CD14-positive monocyte (primary cell): Measurements from ENCODE around the gene PLEKHJ1. TPM values are rescaled to one million over a fixed set of nuclear protein-coding genes. Genes with fewer than 3 reads are reported as not detected.

Source experiments
- DNase-seq, 3 donors: peaks; one replicate each; pipeline ENCODE4 v3.0.0-alpha.2; 2011 to 2022
- H2AFZ ChIP-seq: 2 replicates; pipeline ENCODE4 v1.6.0; 2012; ENCODE audit warnings: mild to moderate bottlenecking, low read depth, low read length, inconsistent platforms; ENCODE audit not compliant: insufficient read depth, poor library complexity, severe bottlenecking
- H3K27ac ChIP-seq, 2 donors: 1 replicate in 1 of 2; 2 replicates in 1 of 2; pipeline ENCODE4 v1.5.1; 2012 to 2013; ENCODE audit warnings: low read length in 2 of 2, control low read depth in 1 of 2, inconsistent platforms in 1 of 2, low read depth in 1 of 2, mild to moderate bottlenecking in 1 of 2
- H3K27me3 ChIP-seq, 2 donors: one replicate each; pipeline versions ENCODE4 v1.6.0 to v1.6.1; 2011 to 2013; ENCODE audit warnings: low read length in 2 of 2; ENCODE audit not compliant: control insufficient read depth in 2 of 2, insufficient read depth in 2 of 2
- H3K36me3 ChIP-seq, 2 donors: replicated peaks in 1 of 2; 1 replicate in 1 of 2; 2 replicates in 1 of 2; pipeline versions ENCODE4 v1.5.1 to v1.6.1; 2012 to 2013; ENCODE audit warnings: low read length in 2 of 2, control low read depth in 1 of 2, inconsistent platforms in 1 of 2, mild to moderate bottlenecking in 1 of 2; ENCODE audit not compliant: insufficient read depth in 2 of 2, control insufficient read depth in 1 of 2
- H3K4me1 ChIP-seq, 2 donors: 1 replicate in 1 of 2; 2 replicates in 1 of 2; pipeline versions ENCODE4 v1.5.1 to v1.6.1; 2012 to 2013; ENCODE audit warnings: low read length in 2 of 2, control low read depth in 1 of 2, inconsistent platforms in 1 of 2, mild to moderate bottlenecking in 1 of 2, moderate library complexity in 1 of 2; ENCODE audit not compliant: insufficient read depth in 2 of 2, control insufficient read depth in 1 of 2
- H3K4me2 ChIP-seq: replicated peaks from 2 replicates; pipeline ENCODE3; 2012; ENCODE audit warnings: low read length, moderate library complexity, mild to moderate bottlenecking; ENCODE audit not compliant: poor library complexity, severe bottlenecking; ENCODE audit errors: extremely low read depth
- H3K4me3 ChIP-seq, 3 experiments: fragments of 200-600 bp in 1 of 3; sonication (generic) in 1 of 3; replicated peaks in 1 of 3; 1 replicate in 2 of 3; 2 replicates in 1 of 3; pipeline ENCODE4 v1.5.1; 2011 to 2013; ENCODE audit warnings: low read length in 3 of 3, mild to moderate bottlenecking in 3 of 3, control low read depth in 2 of 3, low read depth in 2 of 3, inconsistent platforms in 1 of 3, moderate library complexity in 1 of 3
- H3K79me2 ChIP-seq: 2 replicates; pipeline ENCODE4 v1.6.0; 2012; ENCODE audit warnings: mild to moderate bottlenecking, control low read depth, inconsistent platforms, low read length, moderate library complexity; ENCODE audit not compliant: insufficient read depth
- H3K9ac ChIP-seq: 2 replicates; pipeline ENCODE4 v1.6.0; 2017; ENCODE audit warnings: low read length, mild to moderate bottlenecking; ENCODE audit not compliant: insufficient read depth, poor library complexity, severe bottlenecking
- H3K9me3 ChIP-seq, 2 donors: replicated peaks in 1 of 2; 1 replicate in 1 of 2; 2 replicates in 1 of 2; pipeline versions ENCODE4 v1.5.1 to v1.6.1; 2012 to 2013; ENCODE audit warnings: low read length in 2 of 2, control low read depth in 1 of 2; ENCODE audit not compliant: control insufficient read depth in 1 of 2, insufficient read depth in 1 of 2
- H4K20me1 ChIP-seq: 2 replicates; pipeline ENCODE4 v1.6.0; 2012; ENCODE audit warnings: mild to moderate bottlenecking, low read length, control low read depth, moderate library complexity; ENCODE audit not compliant: insufficient read depth
- H3K27ac Mint-ChIP-seq, 7 donors: one replicate each; pipeline ENCODE4 v1.8.0; 2020; ENCODE audit warnings: mild to moderate bottlenecking in 7 of 7, mixed read lengths in 7 of 7, moderate library complexity in 6 of 7, inconsistent platforms in 2 of 7
- H3K27me3 Mint-ChIP-seq, 3 donors: one replicate each; pipeline ENCODE4 v1.8.0; 2021 to 2022; ENCODE audit warnings: low read depth in 3 of 3, mild to moderate bottlenecking in 3 of 3, mixed read lengths in 3 of 3, moderate library complexity in 3 of 3, inconsistent platforms in 1 of 3
- H3K36me3 Mint-ChIP-seq, 2 donors: one replicate each; pipeline ENCODE4 v1.8.0; 2020; ENCODE audit warnings: mixed read lengths in 2 of 2, inconsistent platforms in 1 of 2, mild to moderate bottlenecking in 1 of 2
- H3K4me1 Mint-ChIP-seq: one replicate; pipeline ENCODE4 v1.8.0; 2020; ENCODE audit warnings: mild to moderate bottlenecking, mixed read lengths
- H3K4me3 Mint-ChIP-seq, 2 donors: one replicate each; pipeline ENCODE4 v1.8.0; 2020; ENCODE audit warnings: mild to moderate bottlenecking in 2 of 2, mixed read lengths in 2 of 2, moderate library complexity in 1 of 2
- H3K9me3 Mint-ChIP-seq, 7 donors: one replicate each; pipeline ENCODE4 v1.8.0; 2020 to 2022; ENCODE audit warnings: mixed read lengths in 7 of 7, mild to moderate bottlenecking in 6 of 7, moderate library complexity in 6 of 7, inconsistent platforms in 2 of 7
- CTCF ChIP-seq: fragments of 200-600 bp; IDR thresholded peaks from one replicate; pipeline ENCODE4 v1.8.0; 2022; ENCODE audit warnings: antibody characterized with exemption, mild to moderate bottlenecking
- WGBS: methylation state at CpG from one replicate; pipeline ENCODE4 v1.1.5; 2013; ENCODE audit warnings: missing lambda C conversion rate; ENCODE audit not compliant: insufficient coverage; 5-methylcytosine and 5-hydroxymethylcytosine counted together
- intact Hi-C, 2 donors: fragments of 100-400 bp; cut with micrococcal nuclease; formaldehyde crosslinking; loops; one replicate each; pipeline versions ENCODE4 v1.15.0 to v1.15.1; 2023
- polyA plus RNA-seq, 3 donors: library from polyadenylated mRNA; depleted of rRNA in 1 of 3; unstranded in 2 of 3; stranded (reverse) in 1 of 3; fragments of 300-500 nt in 2 of 3; fragments of >200 nt in 1 of 3; fragmentation: Illumina TruSeq in 2 of 3; gene quantifications; 1 replicate in 2 of 3; 2 replicates in 1 of 3; pipeline ENCODE4 v1.2.3, GENCODE V29; 2012 to 2021

PLEKHJ1 gene
- polyA plus RNA-seq, 3 donors, result 62.1 to 90.0 (median 69.0) TPM

GRCh38 chr19:2249010-2249866 lies 13.1 kb upstream of the PLEKHJ1 start, which contains the start of gene AMH:
TSS of gene AMH (plus strand) at chr19:2249323. CDS start at chr19:2249333, 10 bp downstream.
- Histone ChIP-seq H3K27ac (no peak within 1 kb of the TSS), H3K9ac (no peak within 1 kb of the TSS), H3K4me3 (no peak within 1 kb of the TSS), H3K4me2 (no peak within 1 kb of the TSS), H3K79me2 (peaks cover 9% of the 10 kb centered on the region), H3K4me1 (peaks cover 32 to 42% of the 10 kb centered on the region in 2 donors), H3K9me3 (peaks cover 0 to 14% of the 10 kb centered on the region in 2 donors), H4K20me1 (peaks cover 82% of the 10 kb centered on the region), H2AFZ (no peak within 1 kb of the TSS), H3K36me3 (peaks cover 46 to 47% of the 10 kb centered on the region in 2 donors), H3K27me3 (peaks cover 18 to 48% of the 10 kb centered on the region in 2 donors)
- H3K9me3 Mint-ChIP-seq, result peaks cover 0 to 8% (median 0%) of the 10 kb centered on the region in 7 donors
- 78% methylated on average over 23 of the region's 27 CpGs for WGBS
- no peak for DNase-seq
- peak within 1 kb of the TSS in 1 of 2 donors; percentile 46 for H3K4me3 Mint-ChIP-seq
- peaks cover 22% of the 10 kb centered on the region for H3K4me1 Mint-ChIP-seq
- TF ChIP-seq CTCF, result no peak
- no peak within 1 kb of the TSS for H3K27ac Mint-ChIP-seq
- peaks cover 37 to 60% (median 40%) of the 10 kb centered on the region in 3 donors for H3K27me3 Mint-ChIP-seq
- intact Hi-C loops, result no loop called here
- peaks cover 33 to 45% of the 10 kb centered on the region in 2 donors for H3K36me3 Mint-ChIP-seq

GRCh38 chr19:2248136-2249009 lies 12.2 kb upstream of the PLEKHJ1 start:
- no peak for DNase-seq
- H3K36me3 Mint-ChIP-seq, result peaks cover 35 to 54% of the 10 kb centered on the region in 2 donors
- peaks cover 0 to 12% of the 10 kb centered on the region in 2 donors for H3K9me3 ChIP-seq
- no peak overlapping the region for H3K4me3 ChIP-seq
- H3K79me2 ChIP-seq, result peaks cover 17% of the 10 kb centered on the region
- peaks cover 55 to 56% of the 10 kb centered on the region in 2 donors for H3K36me3 ChIP-seq
- peaks cover 30 to 52% (median 33%) of the 10 kb centered on the region in 3 donors for H3K27me3 Mint-ChIP-seq
- peaks cover 13 to 40% of the 10 kb centered on the region in 2 donors for H3K27me3 ChIP-seq
- H3K4me3 Mint-ChIP-seq, result no peak overlapping the region
- H3K4me1 ChIP-seq, result peaks cover 27 to 36% of the 10 kb centered on the region in 2 donors
- H3K9ac ChIP-seq, result no peak overlapping the region
- TF ChIP-seq CTCF, result no peak
- WGBS, result 93% methylated on average over 9 of the region's 21 CpGs
- H3K27ac Mint-ChIP-seq, result no peak overlapping the region
- H3K9me3 Mint-ChIP-seq, result peaks cover 0 to 8% (median 0%) of the 10 kb centered on the region in 7 donors
- H3K4me2 ChIP-seq, result no peak overlapping the region
- H3K27ac ChIP-seq, result no peak overlapping the region
- no peak overlapping the region for H2AFZ ChIP-seq
- peaks cover 91% of the 10 kb centered on the region for H4K20me1 ChIP-seq
- peaks cover 16% of the 10 kb centered on the region for H3K4me1 Mint-ChIP-seq
- intact Hi-C loops, result no loop called here
